HFFc6 (cell line): ENCODE measurements around the gene ACSM4. TPM values are rescaled to one million over a fixed set of nuclear protein-coding genes. Genes with fewer than 3 reads are reported as not detected.
"Not testable (repeated sequence)": the region's sequence is repeated elsewhere in the genome, so short reads cannot be mapped to it uniquely, and the experiment has no call there.

Source experiments
- DNase-seq: peaks from one replicate; pipeline ENCODE4 v3.0.0-alpha.2; 2018
- H3K27ac Mint-ChIP-seq: 2 replicates; pipeline ENCODE4 v1.8.0; 2020; ENCODE audit warnings: mild to moderate bottlenecking, mixed read lengths
- H3K27me3 Mint-ChIP-seq: 2 replicates; pipeline ENCODE4 v1.8.0; 2021; ENCODE audit warnings: mild to moderate bottlenecking, moderate library complexity, mixed read lengths; ENCODE audit not compliant: insufficient read depth
- H3K36me3 Mint-ChIP-seq: 2 replicates; pipeline ENCODE4 v1.8.0; 2021; ENCODE audit warnings: low read depth, mixed read lengths
- H3K4me1 Mint-ChIP-seq: 2 replicates; pipeline ENCODE4 v1.8.0; 2020; ENCODE audit warnings: low read depth, mixed read lengths
- H3K4me3 Mint-ChIP-seq: 2 replicates; pipeline ENCODE4 v1.8.0; 2020; ENCODE audit warnings: mild to moderate bottlenecking, moderate library complexity, mixed read lengths
- H3K9me3 Mint-ChIP-seq: 2 replicates; pipeline ENCODE4 v1.8.0; 2020; ENCODE audit warnings: mild to moderate bottlenecking, mixed read lengths
- total RNA-seq, 6 experiments: library from RNA; stranded (reverse); fragmentation: NEBNext Ultra II Directional; extraction: Animal tissue kit (Norgen Biotek cat#: 25700); gene quantifications; 2 replicates in 1 of 6; 3 replicates in 5 of 6; pipeline ENCODE4 v1.2.3, GENCODE V29; 2021
- TF ChIP-seq, protein P1 (sequence below): fragments of 200-600 bp; sonication (generic); IDR thresholded peaks from 2 replicates; pipeline ENCODE4 v1.5.0; 2021; ENCODE audit warnings: antibody characterized with exemption, mild to moderate bottlenecking

The ACSM4 gene
- total RNA-seq, 6 experiments from 2014 or later: not detected

- H3K9me3 Mint-ChIP-seq: peaks cover 13% of the 10 kb centered on the region
- peaks cover 9% of the 10 kb centered on the region; the same call in 1 of the 2 replicates for H3K27me3 Mint-ChIP-seq
- H3K4me3 Mint-ChIP-seq: no peak overlapping the region
- H3K4me1 Mint-ChIP-seq: no peaks in the 10 kb centered on the region
- H3K36me3 Mint-ChIP-seq: no peaks in the 10 kb centered on the region
- TF ChIP-seq, protein P1, sequence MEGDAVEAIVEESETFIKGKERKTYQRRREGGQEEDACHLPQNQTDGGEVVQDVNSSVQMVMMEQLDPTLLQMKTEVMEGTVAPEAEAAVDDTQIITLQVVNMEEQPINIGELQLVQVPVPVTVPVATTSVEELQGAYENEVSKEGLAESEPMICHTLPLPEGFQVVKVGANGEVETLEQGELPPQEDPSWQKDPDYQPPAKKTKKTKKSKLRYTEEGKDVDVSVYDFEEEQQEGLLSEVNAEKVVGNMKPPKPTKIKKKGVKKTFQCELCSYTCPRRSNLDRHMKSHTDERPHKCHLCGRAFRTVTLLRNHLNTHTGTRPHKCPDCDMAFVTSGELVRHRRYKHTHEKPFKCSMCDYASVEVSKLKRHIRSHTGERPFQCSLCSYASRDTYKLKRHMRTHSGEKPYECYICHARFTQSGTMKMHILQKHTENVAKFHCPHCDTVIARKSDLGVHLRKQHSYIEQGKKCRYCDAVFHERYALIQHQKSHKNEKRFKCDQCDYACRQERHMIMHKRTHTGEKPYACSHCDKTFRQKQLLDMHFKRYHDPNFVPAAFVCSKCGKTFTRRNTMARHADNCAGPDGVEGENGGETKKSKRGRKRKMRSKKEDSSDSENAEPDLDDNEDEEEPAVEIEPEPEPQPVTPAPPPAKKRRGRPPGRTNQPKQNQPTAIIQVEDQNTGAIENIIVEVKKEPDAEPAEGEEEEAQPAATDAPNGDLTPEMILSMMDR: peak; percentile 28; the same call in 1 of the 2 replicates
- no peak overlapping the region for H3K27ac Mint-ChIP-seq
- DNase-seq: no peak
Observed at GRCh38 chr12:7327918-7328317, 24.0 kb downstream of the ACSM4 start.

DNA sequence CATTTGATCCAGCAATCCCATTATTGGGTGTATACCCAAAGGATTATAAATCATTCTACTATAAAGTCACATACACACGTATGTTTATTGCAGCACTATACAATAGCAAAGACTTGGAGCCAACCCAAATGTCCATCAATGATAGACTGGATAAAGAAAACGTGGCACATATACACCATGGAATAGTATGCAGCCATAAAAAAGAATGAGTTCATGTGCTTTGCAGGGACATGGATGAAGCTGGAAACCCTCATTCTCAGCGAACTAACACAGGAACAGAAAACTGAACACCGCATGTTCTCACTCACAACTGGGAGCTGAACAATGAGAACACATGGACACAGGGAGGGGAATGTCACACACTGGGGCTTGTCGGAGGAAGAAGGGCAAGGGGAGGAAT lies 33.9 kb downstream of the ACSM4 start:
- H3K4me1 Mint-ChIP-seq, DNase-seq, H3K36me3 Mint-ChIP-seq, H3K27ac Mint-ChIP-seq, H3K27me3 Mint-ChIP-seq, H3K9me3 Mint-ChIP-seq, H3K4me3 Mint-ChIP-seq: not testable (repeated sequence)

GRCh38 chr12:7339675-7340074 lies 35.8 kb downstream of the ACSM4 start:
- no peak for DNase-seq
- Mint-ChIP-seq H3K9me3 (peaks cover 6% of the 10 kb centered on the region), H3K4me1 (no peaks in the 10 kb centered on the region), H3K27ac (no peak overlapping the region), H3K27me3 (no peaks in the 10 kb centered on the region), H3K36me3 (peaks cover 5% of the 10 kb centered on the region; the same call in 1 of the 2 replicates), H3K4me3 (no peak overlapping the region)
- TF ChIP-seq, protein P1: no peak

- Mint-ChIP-seq H3K9me3 (peaks cover 6% of the 10 kb centered on the region), H3K27ac (no peak overlapping the region)
Observed at GRCh38 chr12:7344833-7345606, 41.1 kb downstream of the ACSM4 start.

GRCh38 chr12:7346551-7347225 lies 42.8 kb downstream of the ACSM4 start:
- no peaks in the 10 kb centered on the region for H3K4me1 Mint-ChIP-seq
- peaks cover 10% of the 10 kb centered on the region for H3K36me3 Mint-ChIP-seq
- DNase-seq: no peak
- TF ChIP-seq, protein P1: no peak
- no peak overlapping the region for H3K4me3 Mint-ChIP-seq
- no peak overlapping the region for H3K27ac Mint-ChIP-seq
- H3K27me3 Mint-ChIP-seq: no peaks in the 10 kb centered on the region
- H3K9me3 Mint-ChIP-seq: peaks cover 6% of the 10 kb centered on the region

More at GRCh38 chr12:7344833-7345606, 41.1 kb downstream of the ACSM4 start:
- no peak overlapping the region for H3K4me3 Mint-ChIP-seq
- no peak for DNase-seq
- no peaks in the 10 kb centered on the region for H3K27me3 Mint-ChIP-seq
- TF ChIP-seq, protein P1: no peak
- peaks cover 10% of the 10 kb centered on the region for H3K36me3 Mint-ChIP-seq
- no peaks in the 10 kb centered on the region for H3K4me1 Mint-ChIP-seq

GRCh38 chr12:7349418-7349817 lies 45.5 kb downstream of the ACSM4 start:
- no peaks in the 10 kb centered on the region; the same call in 1 of the 2 replicates for H3K9me3 Mint-ChIP-seq
- H3K36me3 Mint-ChIP-seq: peaks cover 5% of the 10 kb centered on the region; the same call in 1 of the 2 replicates
- no peak overlapping the region for H3K27ac Mint-ChIP-seq
- H3K27me3 Mint-ChIP-seq: no peaks in the 10 kb centered on the region
- no peak overlapping the region for H3K4me3 Mint-ChIP-seq
- DNase-seq: no peak
- peaks cover 9% of the 10 kb centered on the region for H3K4me1 Mint-ChIP-seq
- TF ChIP-seq, protein P1: no peak
